Chondrocyte (in vitro differentiated cells): ENCODE data around the gene LRRC27. TPM values are rescaled to one million over a fixed set of nuclear protein-coding genes. Genes with fewer than 3 reads are reported as not detected.
A peak's percentile ranks its signal among the peaks of the same experiment; 100 is the strongest.
"Not testable (repeated sequence)": the region's sequence is repeated elsewhere in the genome, so short reads cannot be mapped to it uniquely, and the experiment has no call there.

ENCODE experiments used
- DNase-seq: peaks from one replicate; pipeline ENCODE4 v3.0.0; 2021; ENCODE audit warnings: mixed read lengths, low spot score
- H3K27ac Mint-ChIP-seq: one replicate; pipeline ENCODE4 v1.8.0; 2021; ENCODE audit warnings: mild to moderate bottlenecking, moderate library complexity, mixed read lengths; ENCODE audit not compliant: unreplicated experiment
- H3K27me3 Mint-ChIP-seq: 2 replicates; pipeline ENCODE4 v1.8.0; 2021; ENCODE audit warnings: low read depth, mixed read lengths
- H3K36me3 Mint-ChIP-seq: 2 replicates; pipeline ENCODE4 v1.8.0; 2021; ENCODE audit warnings: low read depth, mixed read lengths
- H3K4me1 Mint-ChIP-seq: 2 replicates; pipeline ENCODE4 v1.8.0; 2021; ENCODE audit warnings: low read depth, mild to moderate bottlenecking, mixed read lengths
- H3K4me3 Mint-ChIP-seq: one replicate; pipeline ENCODE4 v1.8.0; 2021; ENCODE audit warnings: mild to moderate bottlenecking, moderate library complexity, mixed read lengths; ENCODE audit not compliant: unreplicated experiment
- H3K9me3 Mint-ChIP-seq: 2 replicates; pipeline ENCODE4 v1.8.0; 2021; ENCODE audit warnings: low read depth, mixed read lengths
- total RNA-seq: library from RNA; stranded (reverse); gene quantifications from 3 replicates; pipeline ENCODE4 v1.2.1, GENCODE V29; 2021
- TF ChIP-seq, protein P1 (sequence below): fragments of 200-600 bp; sonication (generic); IDR thresholded peaks from 2 replicates; pipeline ENCODE4 v1.5.0; 2021; ENCODE audit warnings: antibody characterized with exemption, mild to moderate bottlenecking, moderate library complexity

Gene LRRC27
- total RNA-seq, 1 donor from 2014 or later = 13.2 TPM

DNA sequence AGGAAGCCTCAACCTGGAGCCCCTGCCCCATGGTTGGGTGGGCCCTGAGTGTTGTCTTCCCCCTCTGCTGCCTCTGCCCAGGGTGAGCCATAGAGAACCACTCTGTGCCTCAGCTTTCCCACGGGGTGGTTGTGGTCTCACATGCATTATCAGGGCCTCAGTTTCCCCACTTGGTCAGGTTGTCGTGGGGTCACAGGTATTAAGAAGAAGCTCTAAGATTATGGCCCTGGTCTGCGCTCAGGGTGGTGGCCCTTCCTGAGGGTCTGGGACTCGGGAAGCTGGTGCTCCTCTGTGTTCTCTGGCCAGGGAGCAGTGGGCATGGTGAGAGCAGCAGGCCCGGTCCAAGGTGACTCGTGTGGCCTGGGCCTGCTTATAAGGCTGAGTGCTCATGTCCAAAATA, 17.8 kb downstream of the LRRC27 start:
- H3K36me3 Mint-ChIP-seq = peaks cover 11% of the 10 kb centered on the region
- TF ChIP-seq, protein P1, sequence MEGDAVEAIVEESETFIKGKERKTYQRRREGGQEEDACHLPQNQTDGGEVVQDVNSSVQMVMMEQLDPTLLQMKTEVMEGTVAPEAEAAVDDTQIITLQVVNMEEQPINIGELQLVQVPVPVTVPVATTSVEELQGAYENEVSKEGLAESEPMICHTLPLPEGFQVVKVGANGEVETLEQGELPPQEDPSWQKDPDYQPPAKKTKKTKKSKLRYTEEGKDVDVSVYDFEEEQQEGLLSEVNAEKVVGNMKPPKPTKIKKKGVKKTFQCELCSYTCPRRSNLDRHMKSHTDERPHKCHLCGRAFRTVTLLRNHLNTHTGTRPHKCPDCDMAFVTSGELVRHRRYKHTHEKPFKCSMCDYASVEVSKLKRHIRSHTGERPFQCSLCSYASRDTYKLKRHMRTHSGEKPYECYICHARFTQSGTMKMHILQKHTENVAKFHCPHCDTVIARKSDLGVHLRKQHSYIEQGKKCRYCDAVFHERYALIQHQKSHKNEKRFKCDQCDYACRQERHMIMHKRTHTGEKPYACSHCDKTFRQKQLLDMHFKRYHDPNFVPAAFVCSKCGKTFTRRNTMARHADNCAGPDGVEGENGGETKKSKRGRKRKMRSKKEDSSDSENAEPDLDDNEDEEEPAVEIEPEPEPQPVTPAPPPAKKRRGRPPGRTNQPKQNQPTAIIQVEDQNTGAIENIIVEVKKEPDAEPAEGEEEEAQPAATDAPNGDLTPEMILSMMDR = no peak
- peak; percentile 62 for DNase-seq
- H3K4me1 Mint-ChIP-seq = no peaks in the 10 kb centered on the region
- no peak overlapping the region for H3K27ac Mint-ChIP-seq
- no peak overlapping the region for H3K4me3 Mint-ChIP-seq
- H3K9me3 Mint-ChIP-seq = no peaks in the 10 kb centered on the region
- no peaks in the 10 kb centered on the region for H3K27me3 Mint-ChIP-seq

DNA sequence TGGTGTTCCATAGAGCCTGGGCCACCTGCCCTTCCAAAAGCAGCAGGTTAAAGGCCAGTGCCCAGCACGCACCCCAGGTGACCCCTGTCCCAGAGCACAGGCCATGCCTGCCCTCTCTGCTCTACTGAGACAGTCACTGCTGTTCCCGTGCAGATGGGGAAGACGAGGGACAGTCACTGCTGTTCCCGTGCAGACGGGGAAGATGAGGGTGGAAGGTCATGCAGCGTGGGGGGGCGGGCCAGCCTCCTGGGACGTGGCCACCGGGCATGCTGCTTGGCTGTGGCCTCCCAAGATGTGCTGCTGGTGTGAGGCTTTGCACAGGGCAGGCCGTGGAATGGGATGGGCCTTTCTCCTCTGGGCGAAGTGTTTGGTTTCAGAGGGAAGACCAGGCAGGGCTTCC, 18.4 kb downstream of the LRRC27 start:
- H3K36me3 Mint-ChIP-seq = peaks cover 10% of the 10 kb centered on the region
- H3K27ac Mint-ChIP-seq = no peak overlapping the region
- peak; percentile 83 for DNase-seq
- no peak overlapping the region for H3K4me3 Mint-ChIP-seq
- H3K4me1 Mint-ChIP-seq = no peaks in the 10 kb centered on the region
- no peaks in the 10 kb centered on the region for H3K9me3 Mint-ChIP-seq
- no peaks in the 10 kb centered on the region for H3K27me3 Mint-ChIP-seq
- TF ChIP-seq, protein P1 = no peak

DNA sequence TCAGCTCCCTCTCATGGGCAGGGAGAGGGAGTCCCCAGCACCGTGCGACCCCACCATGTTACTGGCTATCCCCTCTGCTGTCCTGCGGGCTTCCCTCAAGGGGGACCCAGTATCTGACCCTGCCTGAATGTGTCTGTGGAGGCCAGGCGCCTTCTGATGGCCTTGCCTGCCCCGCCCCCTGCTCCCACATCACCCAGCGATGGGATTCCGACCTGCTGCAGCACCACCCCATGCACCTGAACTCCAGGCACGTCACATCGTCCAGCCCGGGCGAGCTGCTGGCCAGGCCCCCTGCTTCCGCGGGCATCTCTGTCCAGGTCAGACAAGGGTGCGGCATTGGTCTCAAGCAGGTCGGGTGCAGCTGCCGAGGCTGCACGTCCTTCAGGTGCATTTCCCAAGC, 19.0 kb downstream of the LRRC27 start:
- peaks cover 9% of the 10 kb centered on the region for H3K36me3 Mint-ChIP-seq
- no peak overlapping the region for H3K4me3 Mint-ChIP-seq
- H3K4me1 Mint-ChIP-seq = no peaks in the 10 kb centered on the region
- TF ChIP-seq, protein P1 = no peak
- H3K27me3 Mint-ChIP-seq = no peaks in the 10 kb centered on the region
- no peaks in the 10 kb centered on the region for H3K9me3 Mint-ChIP-seq
- no peak overlapping the region for H3K27ac Mint-ChIP-seq
- DNase-seq = peak; percentile 83

DNA sequence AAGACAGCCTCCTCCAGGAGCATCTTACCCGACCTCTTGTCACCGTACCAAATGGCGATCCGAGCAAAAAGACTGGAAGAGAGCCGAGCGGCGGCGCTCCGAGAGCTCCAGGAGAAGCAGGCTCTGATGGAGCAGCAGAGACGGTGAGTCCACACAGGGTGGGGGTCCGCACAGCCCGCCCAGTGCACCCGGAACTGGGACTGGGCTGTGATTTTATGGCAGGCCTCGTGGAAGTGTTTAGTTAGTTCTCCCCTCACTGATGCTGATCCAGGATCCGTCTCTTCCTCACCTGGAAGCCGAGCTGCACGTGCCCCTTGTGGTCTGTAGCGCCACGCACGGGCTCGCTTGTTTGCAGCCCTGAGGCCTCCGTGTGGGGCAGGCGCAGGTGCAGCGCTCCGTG, 19.6 kb downstream of the LRRC27 start:
- peaks cover 10% of the 10 kb centered on the region for H3K36me3 Mint-ChIP-seq
- no peaks in the 10 kb centered on the region for H3K4me1 Mint-ChIP-seq
- no peaks in the 10 kb centered on the region for H3K27me3 Mint-ChIP-seq
- no peak overlapping the region for H3K27ac Mint-ChIP-seq
- DNase-seq = peak; percentile 49
- TF ChIP-seq, protein P1 = no peak
- H3K4me3 Mint-ChIP-seq = no peak overlapping the region
- no peaks in the 10 kb centered on the region for H3K9me3 Mint-ChIP-seq

DNA sequence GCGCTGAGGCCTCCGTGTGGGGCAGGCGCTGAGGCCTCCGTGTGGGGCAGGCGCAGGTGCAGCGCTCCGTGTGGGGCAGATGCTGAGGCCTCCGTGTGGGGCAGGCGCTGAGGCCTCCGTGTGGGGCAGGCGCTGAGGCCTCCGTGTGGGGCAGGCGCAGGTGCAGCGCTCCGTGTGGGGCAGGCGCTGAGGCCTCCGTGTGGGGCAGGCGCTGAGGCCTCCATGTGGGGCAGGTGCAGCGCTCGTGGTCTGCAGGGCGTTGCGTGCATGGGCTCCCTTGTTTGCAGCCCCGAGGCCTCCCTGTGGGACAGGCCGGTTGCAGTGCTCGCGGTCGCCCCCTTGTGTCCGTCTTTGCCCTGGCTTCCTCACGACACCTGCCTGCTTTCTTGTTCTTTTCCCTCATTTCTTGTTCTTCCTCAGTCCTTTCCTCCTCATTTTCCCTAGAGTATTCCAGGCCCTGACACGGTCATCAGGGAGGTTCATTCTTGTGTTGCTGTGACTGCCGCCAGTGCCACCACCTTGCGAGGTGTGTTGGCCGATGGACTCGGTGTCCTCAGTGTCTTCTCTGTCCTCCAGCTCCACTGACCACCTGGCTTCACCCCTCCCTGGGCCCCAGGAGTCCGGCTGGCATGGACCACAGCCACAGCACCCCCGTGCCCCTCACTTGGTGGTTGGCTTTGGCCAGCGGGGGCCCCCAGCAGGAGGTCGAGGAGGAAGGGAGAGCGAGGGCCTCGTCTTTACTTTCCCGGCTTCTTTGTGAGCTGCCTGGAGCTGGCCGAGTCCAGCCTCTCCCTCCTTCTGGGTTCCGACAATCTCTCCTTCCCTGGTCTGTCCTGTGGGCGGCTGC, 20.7 kb downstream of the LRRC27 start:
- TF ChIP-seq, protein P1 = peak; percentile 81
- H3K4me3 Mint-ChIP-seq, H3K9me3 Mint-ChIP-seq, H3K27me3 Mint-ChIP-seq, H3K4me1 Mint-ChIP-seq, H3K36me3 Mint-ChIP-seq, H3K27ac Mint-ChIP-seq: not testable (repeated sequence)
- DNase-seq = peak; percentile 80
